ENCODE measurements around the gene CCER1. TPM values are rescaled to one million over a fixed set of nuclear protein-coding genes. Genes with fewer than 3 reads are reported as not detected.

Gene CCER1, protein sequence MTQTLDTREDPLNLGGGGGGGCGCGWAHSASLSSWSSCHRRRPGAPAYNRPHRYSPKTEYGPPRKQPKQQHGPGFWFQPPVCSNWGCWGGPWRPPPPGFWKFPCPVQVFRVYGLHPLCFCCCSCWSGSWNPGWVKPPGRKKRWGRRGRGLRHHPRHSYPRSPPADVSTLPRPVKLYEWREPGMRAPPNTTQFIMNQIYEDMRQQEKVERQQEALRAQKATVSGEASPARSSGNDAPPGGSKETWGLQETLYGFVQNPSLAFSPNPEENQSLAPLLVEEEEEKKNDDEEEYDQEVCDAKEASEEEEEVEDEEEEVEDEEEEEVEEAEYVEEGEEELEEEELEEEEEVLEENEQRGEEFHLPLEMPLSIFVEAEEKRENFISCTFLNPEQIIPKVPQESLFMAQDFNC
- not detected for total RNA-seq
- long read RNA-seq, result 0 reads

DNA sequence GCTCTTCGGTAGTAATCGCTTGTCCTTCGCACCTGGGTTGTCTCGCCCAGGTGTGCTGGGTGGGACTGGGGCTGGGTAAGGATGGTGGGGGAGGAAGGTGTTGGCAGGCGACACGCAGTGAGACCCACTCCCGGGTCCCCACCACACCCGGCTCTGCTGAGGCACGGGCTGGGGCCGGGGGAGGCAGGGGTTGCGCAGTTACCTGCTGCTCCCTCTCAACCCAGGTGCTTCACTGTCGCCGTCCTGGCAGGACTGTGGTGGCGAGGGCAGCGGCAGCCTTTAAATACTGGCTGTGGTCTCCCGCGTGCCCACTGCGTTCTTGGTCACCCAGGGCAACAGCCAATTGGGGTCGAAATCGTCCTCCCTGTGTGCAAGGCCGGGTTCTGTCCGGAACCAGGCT is at the start of gene CCER1:
Gene CCER1 (minus strand): TSS at position 256 of the 400 bp plus-strand sequence. CDS start 434 bp downstream, outside the sequence.
- intact Hi-C loops (cut with DNase I), result no loop called here
- Histone ChIP-seq H3K9me3 (no peaks in the 10 kb centered on the region), H3K4me3 (no peak within 1 kb of the TSS), H3K27me3 (no peaks in the 10 kb centered on the region), H3K4me1 (no peaks in the 10 kb centered on the region), H3K36me3 (no peaks in the 10 kb centered on the region), H3K27ac (no peak within 1 kb of the TSS)
- peak in 1 of 4 donors; percentile 31 for ATAC-seq
- no peak for TF ChIP-seq POLR2A (IDR thresholded peaks at IDR 0.05)
- TF ChIP-seq, protein P1, sequence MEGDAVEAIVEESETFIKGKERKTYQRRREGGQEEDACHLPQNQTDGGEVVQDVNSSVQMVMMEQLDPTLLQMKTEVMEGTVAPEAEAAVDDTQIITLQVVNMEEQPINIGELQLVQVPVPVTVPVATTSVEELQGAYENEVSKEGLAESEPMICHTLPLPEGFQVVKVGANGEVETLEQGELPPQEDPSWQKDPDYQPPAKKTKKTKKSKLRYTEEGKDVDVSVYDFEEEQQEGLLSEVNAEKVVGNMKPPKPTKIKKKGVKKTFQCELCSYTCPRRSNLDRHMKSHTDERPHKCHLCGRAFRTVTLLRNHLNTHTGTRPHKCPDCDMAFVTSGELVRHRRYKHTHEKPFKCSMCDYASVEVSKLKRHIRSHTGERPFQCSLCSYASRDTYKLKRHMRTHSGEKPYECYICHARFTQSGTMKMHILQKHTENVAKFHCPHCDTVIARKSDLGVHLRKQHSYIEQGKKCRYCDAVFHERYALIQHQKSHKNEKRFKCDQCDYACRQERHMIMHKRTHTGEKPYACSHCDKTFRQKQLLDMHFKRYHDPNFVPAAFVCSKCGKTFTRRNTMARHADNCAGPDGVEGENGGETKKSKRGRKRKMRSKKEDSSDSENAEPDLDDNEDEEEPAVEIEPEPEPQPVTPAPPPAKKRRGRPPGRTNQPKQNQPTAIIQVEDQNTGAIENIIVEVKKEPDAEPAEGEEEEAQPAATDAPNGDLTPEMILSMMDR (IDR thresholded peaks at IDR 0.05), result no peak
- 96% methylated on average over 4 of the region's 22 CpGs for WGBS (ENCODE audit: insufficient coverage, low coverage, low lambda C conversion rate, missing lambda C conversion rate)
- DNase-seq, result no peak

DNA sequence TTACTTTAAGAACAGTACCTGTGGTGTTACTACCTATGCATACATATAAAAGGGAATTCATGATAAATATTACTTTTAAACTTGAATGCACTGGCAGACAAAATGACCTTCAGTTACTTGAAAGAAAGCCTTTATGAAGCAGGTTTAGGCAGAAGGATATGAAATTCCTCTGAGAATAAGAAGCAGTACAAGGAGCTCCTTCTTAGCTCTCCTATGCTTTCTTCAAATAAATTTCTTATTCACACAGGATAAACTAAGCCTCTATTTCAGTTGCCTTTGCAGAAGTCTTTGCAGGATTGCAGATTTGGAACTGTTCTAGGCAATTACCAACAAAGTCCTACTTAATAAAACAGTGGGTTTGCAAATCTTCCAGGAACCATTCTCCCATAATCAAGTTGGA is 48.8 kb upstream of the CCER1 start:
- H3K27ac ChIP-seq, result no peak overlapping the region

DNA sequence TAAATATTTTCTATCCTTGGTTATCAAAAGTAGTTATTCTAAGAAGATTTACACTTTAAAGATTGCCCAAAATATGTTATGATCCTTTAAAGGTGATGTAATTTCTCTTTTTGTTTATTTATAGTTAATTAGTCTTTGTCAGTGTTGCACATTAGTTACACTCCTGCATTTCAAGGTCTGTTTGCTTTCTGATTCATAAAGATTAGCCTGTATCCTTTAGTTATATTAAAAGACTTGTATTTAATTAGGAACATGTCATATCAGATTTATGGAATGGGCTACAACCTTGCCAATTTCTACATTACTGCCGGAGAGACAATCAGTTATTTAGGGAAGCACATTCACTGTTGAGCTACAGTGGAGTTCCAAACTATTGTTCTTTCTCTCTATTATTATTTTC is 46.3 kb upstream of the CCER1 start:
- intact Hi-C loops (cut with DNase I), result no loop called here
- Histone ChIP-seq H3K9me3 (no peaks in the 10 kb centered on the region), H3K36me3 (no peaks in the 10 kb centered on the region), H3K4me1 (no peaks in the 10 kb centered on the region), H3K27me3 (no peaks in the 10 kb centered on the region), H3K4me3 (no peak overlapping the region), H3K27ac (no peak overlapping the region)
- TF ChIP-seq POLR2A (IDR thresholded peaks at IDR 0.05), result no peak
- TF ChIP-seq, protein P1 (IDR thresholded peaks at IDR 0.05), result no peak
- no peak for DNase-seq
- WGBS (ENCODE audit: insufficient coverage, low coverage, low lambda C conversion rate, missing lambda C conversion rate), result 25% methylated on average over 1 of the region's 1 CpG
- no peak for ATAC-seq

More for the DNA sequence above, 48.8 kb upstream of the CCER1 start:
- ATAC-seq (no peak), DNase-seq (no peak)
- Histone ChIP-seq H3K4me1 (no peaks in the 10 kb centered on the region), H3K4me3 (no peak overlapping the region), H3K9me3 (no peaks in the 10 kb centered on the region), H3K36me3 (no peaks in the 10 kb centered on the region), H3K27me3 (no peaks in the 10 kb centered on the region)
- intact Hi-C loops (cut with DNase I), result no loop called here
- TF ChIP-seq, protein P1 (IDR thresholded peaks at IDR 0.05), result no peak
- TF ChIP-seq POLR2A (IDR thresholded peaks at IDR 0.05), result no peak

DNA sequence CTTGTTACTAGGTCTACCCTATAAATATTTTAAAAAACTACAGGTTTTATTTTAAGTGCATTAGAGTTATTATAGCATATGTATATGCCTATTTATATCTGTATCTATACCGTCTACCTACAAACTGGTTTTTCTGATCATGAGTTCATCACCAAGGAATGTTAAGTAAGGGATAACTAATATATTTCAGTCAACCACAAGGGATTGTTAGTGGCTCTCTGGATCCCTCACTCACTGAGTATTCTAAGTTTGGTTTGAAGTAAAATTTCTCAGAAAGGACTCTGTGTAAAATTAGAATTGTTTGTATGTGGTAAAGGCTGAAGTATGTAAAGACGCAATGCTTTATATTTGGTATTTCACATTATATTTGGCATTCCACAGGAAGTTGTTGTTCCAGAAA is 45.0 kb upstream of the CCER1 start:
- H3K4me3 ChIP-seq, result no peak overlapping the region
- TF ChIP-seq, protein P1 (IDR thresholded peaks at IDR 0.05), result no peak
- no peak for TF ChIP-seq POLR2A (IDR thresholded peaks at IDR 0.05)
- no peaks in the 10 kb centered on the region for H3K4me1 ChIP-seq
- ATAC-seq (no peak), DNase-seq (no peak)
- H3K9me3 ChIP-seq, result no peaks in the 10 kb centered on the region
- no peaks in the 10 kb centered on the region for H3K27me3 ChIP-seq
- H3K27ac ChIP-seq, result no peak overlapping the region
- WGBS (ENCODE audit: insufficient coverage, low coverage, low lambda C conversion rate, missing lambda C conversion rate), result 75% methylated on average over 2 of the region's 2 CpGs
- H3K36me3 ChIP-seq, result no peaks in the 10 kb centered on the region
- intact Hi-C loops (cut with DNase I), result no loop called here

Measured in right lobe of liver (tissue), 6 donors.